Osteoblast (primary cell): ENCODE data around the gene CPEB3. TPM values are rescaled to one million over a fixed set of nuclear protein-coding genes. Genes with fewer than 3 reads are reported as not detected.

Experiments
- DNase-seq: peaks from one replicate; pipeline ENCODE4 v3.0.0; 2011; ENCODE audit warnings: low spot score, mixed read lengths; ENCODE audit not compliant: insufficient read length; ENCODE audit errors: missing footprints
- H2AFZ ChIP-seq: 2 replicates; pipeline ENCODE4 v1.6.0; 2011; ENCODE audit warnings: mild to moderate bottlenecking, low read length
- H3K27ac ChIP-seq: 2 replicates; pipeline ENCODE4 v1.5.1; 2011; ENCODE audit warnings: mild to moderate bottlenecking, low read depth, low read length, moderate library complexity
- H3K27me3 ChIP-seq: 2 replicates; pipeline ENCODE4 v1.6.0; 2012; ENCODE audit warnings: mild to moderate bottlenecking, control low read depth, inconsistent platforms, low read length, moderate library complexity; ENCODE audit not compliant: insufficient read depth
- H3K36me3 ChIP-seq: 2 replicates; pipeline ENCODE4 v1.5.1; 2011; ENCODE audit warnings: mild to moderate bottlenecking, low read length, control low read depth, moderate library complexity; ENCODE audit not compliant: insufficient read depth
- H3K4me1 ChIP-seq: 2 replicates; pipeline ENCODE4 v1.5.1; 2011; ENCODE audit warnings: mild to moderate bottlenecking, low read length, control low read depth, moderate library complexity; ENCODE audit not compliant: insufficient read depth
- H3K4me2 ChIP-seq: 2 replicates; pipeline ENCODE4 v1.6.0; 2011; ENCODE audit warnings: mild to moderate bottlenecking, low read length; ENCODE audit not compliant: insufficient read depth
- H3K4me3 ChIP-seq: fragments of 200-600 bp; sonication (generic); 3 replicates; pipeline ENCODE4 v1.5.1; 2012; ENCODE audit warnings: mild to moderate bottlenecking, low read length, inconsistent platforms; ENCODE audit not compliant: insufficient read depth
- H3K79me2 ChIP-seq: 2 replicates; pipeline ENCODE4 v1.6.0; 2012; ENCODE audit warnings: mild to moderate bottlenecking, low read length, control low read depth, inconsistent platforms; ENCODE audit not compliant: insufficient read depth
- H3K9me3 ChIP-seq: 2 replicates; pipeline ENCODE4 v1.5.1; 2011; ENCODE audit warnings: low read depth, low read length, control low read depth
- H4K20me1 ChIP-seq: 2 replicates; pipeline ENCODE4 v1.6.0; 2012; ENCODE audit warnings: mild to moderate bottlenecking, low read length, control low read depth; ENCODE audit not compliant: insufficient read depth
- CTCF ChIP-seq: IDR thresholded peaks from 2 replicates; pipeline ENCODE4 v1.5.1; 2011; ENCODE audit warnings: mild to moderate bottlenecking, low read depth, low read length, moderate library complexity; ENCODE audit errors: extremely low read depth
- total RNA-seq: library from RNA; depleted of rRNA; stranded (reverse); fragments of >200 nt; gene quantifications from 2 replicates; pipeline ENCODE4 v1.2.3, GENCODE V29; 2012

The CPEB3 gene
- total RNA-seq, 1 donor: 1.1 TPM

GRCh38 chr10:92248566-92248965 is 42.3 kb downstream of the CPEB3 start:
- Histone ChIP-seq H3K9me3 (no peaks in the 10 kb centered on the region), H4K20me1 (no peaks in the 10 kb centered on the region), H3K27ac (no peak overlapping the region), H3K36me3 (no peaks in the 10 kb centered on the region), H3K27me3 (no peaks in the 10 kb centered on the region), H3K79me2 (no peaks in the 10 kb centered on the region), H3K4me1 (no peaks in the 10 kb centered on the region), H3K4me3 (no peak overlapping the region), H2AFZ (no peak overlapping the region), H3K4me2 (no peak overlapping the region)
- DNase-seq: no peak
- TF ChIP-seq CTCF: no peak

- H3K4me1 ChIP-seq: peaks cover 8% of the 10 kb centered on the region
- DNase-seq: no peak
- H3K36me3 ChIP-seq: no peaks in the 10 kb centered on the region
- H3K27me3 ChIP-seq: no peaks in the 10 kb centered on the region
- H3K79me2 ChIP-seq: no peaks in the 10 kb centered on the region
- no peak overlapping the region for H2AFZ ChIP-seq
- no peak overlapping the region for H3K4me3 ChIP-seq
- H3K9me3 ChIP-seq: no peaks in the 10 kb centered on the region
- no peaks in the 10 kb centered on the region for H4K20me1 ChIP-seq
- no peak overlapping the region for H3K27ac ChIP-seq
- H3K4me2 ChIP-seq: no peak overlapping the region
- TF ChIP-seq CTCF: no peak
Measured at GRCh38 chr10:92244796-92245195, 46.1 kb downstream of the CPEB3 start.

GRCh38 chr10:92242910-92243671 is 47.8 kb downstream of the CPEB3 start:
- H3K27ac ChIP-seq: no peak overlapping the region
- no peaks in the 10 kb centered on the region for H3K36me3 ChIP-seq
- H4K20me1 ChIP-seq: no peaks in the 10 kb centered on the region
- no peaks in the 10 kb centered on the region for H3K27me3 ChIP-seq
- peaks cover 18% of the 10 kb centered on the region for H3K4me1 ChIP-seq
- H3K9me3 ChIP-seq: no peaks in the 10 kb centered on the region
- peak overlapping the region; percentile 67 for H3K4me2 ChIP-seq
- peak; percentile 86 for DNase-seq
- no peak for TF ChIP-seq CTCF
- H2AFZ ChIP-seq: peak overlapping the region; percentile 27
- peak overlapping the region; percentile 55 for H3K4me3 ChIP-seq
- no peaks in the 10 kb centered on the region for H3K79me2 ChIP-seq

- no peak overlapping the region for H3K27ac ChIP-seq
- H3K9me3 ChIP-seq: no peaks in the 10 kb centered on the region
- no peaks in the 10 kb centered on the region for H3K36me3 ChIP-seq
- no peaks in the 10 kb centered on the region for H3K79me2 ChIP-seq
- peaks cover 18% of the 10 kb centered on the region for H3K4me1 ChIP-seq
- no peak for DNase-seq
- H3K4me3 ChIP-seq: no peak overlapping the region
- H2AFZ ChIP-seq: no peak overlapping the region
- TF ChIP-seq CTCF: no peak
- no peak overlapping the region for H3K4me2 ChIP-seq
- H3K27me3 ChIP-seq: no peaks in the 10 kb centered on the region
- H4K20me1 ChIP-seq: no peaks in the 10 kb centered on the region
Measured at GRCh38 chr10:92242380-92242779, 48.5 kb downstream of the CPEB3 start.
